GM21619 (cell line): ENCODE data around the gene DNAJC6.

Experiments used
- ATAC-seq: cut with Tn5 transposase; IDR thresholded peaks from one replicate; pipeline ENCODE4 v1.9.1; 2021; ENCODE audit not compliant: unreplicated experiment

Gene DNAJC6

DNA sequence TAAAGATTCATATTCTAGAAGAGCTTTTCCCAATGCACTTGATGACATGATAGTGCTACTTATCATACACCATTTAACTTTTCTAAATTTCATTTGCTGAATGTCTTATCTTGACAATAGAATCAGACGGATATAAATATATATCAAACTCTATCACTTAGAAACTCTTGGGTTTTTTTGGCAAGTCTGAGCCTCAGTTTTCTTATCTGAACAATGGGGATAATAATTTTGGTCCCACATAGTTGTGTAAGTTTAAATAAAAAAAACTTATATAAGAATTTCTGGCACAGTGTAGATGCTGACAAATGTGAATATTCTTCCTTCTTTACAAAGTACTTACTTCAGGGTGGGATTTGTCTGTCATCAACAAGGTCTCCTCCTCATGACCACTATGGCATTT is 89.7 kb downstream of the DNAJC6 start:
- ATAC-seq = no peak

DNA sequence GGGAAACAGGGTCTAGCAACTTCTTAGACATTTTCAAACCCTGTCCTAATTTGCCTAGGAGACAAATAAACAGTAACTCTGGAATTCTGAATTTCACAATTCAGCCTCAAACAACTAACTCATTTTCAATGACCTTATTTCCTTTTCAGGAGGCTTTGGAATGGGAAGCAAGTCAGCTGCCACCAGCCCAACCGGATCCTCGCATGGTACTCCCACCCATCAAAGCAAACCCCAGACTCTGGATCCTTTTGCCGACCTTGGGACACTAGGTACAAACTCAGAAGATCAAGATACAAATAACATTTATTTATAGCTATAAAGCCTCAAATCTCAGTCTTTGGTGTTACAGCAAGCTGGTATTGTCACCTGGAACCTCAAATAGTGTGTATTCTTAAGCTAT is 92.3 kb downstream of the DNAJC6 start:
- ATAC-seq = no peak

DNA sequence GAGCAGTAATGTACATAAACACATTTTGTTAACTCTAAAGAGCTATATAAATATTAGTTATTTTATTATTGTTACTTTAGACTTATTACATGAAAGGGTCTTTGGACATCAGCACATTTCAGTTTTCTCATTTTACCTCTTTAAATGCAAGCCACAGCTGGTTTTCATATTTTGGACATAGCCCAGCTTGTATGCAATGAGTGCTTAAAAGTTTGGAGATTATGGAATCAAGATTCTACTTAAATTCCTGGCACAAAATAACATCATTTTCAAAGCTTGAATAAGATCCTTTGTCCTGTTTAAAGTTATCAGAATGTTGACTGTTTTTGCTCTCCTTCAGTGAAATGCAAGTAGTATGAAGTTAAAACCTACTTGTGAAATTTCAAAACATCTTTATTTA is 95.6 kb downstream of the DNAJC6 start:
- ATAC-seq = no peak

DNA sequence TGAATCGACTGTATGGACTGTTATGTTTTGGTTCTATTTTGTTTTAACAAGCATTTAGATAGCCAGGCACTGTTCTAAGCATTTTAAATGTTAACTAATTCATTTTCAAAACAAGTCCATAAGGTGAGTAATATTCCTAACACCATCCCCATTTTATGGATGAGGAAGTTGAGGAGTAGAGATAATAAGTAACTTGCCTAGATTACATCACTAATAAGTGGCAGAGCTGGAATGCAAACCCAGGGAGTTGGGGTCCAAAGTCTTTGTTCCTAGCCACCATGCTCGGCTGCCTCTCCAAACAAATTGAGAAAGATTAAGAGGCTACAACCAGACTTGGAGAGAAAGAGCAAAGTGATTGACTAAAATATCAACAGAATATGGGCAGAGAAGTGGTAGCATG is 98.5 kb downstream of the DNAJC6 start:
- ATAC-seq = no peak

DNA sequence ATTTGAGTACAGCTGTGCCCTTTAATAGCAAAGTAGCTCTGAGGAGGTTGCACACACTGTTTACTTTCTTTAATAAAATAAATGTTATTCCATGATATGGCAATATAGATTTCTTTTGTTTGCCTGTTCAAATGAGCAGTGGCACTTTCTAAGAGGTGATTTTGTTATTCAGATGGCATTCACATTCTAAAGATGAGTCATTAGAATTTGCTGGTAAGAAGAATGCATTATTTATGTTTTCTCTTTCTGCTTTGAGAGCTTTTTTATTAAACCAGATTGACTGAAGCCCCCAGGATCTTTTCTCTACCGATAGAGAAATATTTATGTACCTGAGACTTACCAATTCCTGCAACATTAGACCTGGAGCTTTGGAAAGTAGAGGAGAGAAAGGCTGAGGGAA is 100.0 kb downstream of the DNAJC6 start:
- no peak for ATAC-seq

DNA sequence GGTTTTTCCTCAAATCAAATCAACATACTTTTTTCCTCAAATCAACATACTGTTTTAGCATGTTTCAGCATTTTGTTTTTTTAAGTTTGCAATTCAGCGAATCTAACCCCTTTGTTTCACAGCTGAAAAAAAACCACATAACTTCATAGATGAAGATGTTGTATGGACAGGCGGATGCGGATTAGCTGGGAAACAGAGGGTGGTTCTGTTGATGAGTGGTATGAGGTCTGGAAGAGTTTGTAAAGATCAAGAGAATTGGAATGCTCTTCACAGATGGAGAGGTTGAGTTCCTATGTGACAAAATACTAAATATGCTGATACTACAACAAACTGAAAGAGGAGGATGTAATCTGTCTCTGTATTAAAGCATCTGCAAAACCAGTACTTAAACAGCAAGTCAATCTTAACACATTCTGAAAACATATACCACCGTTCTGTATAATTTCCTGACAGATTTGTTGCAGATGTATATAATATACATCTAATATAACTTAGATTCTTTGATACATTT is 100.5 kb downstream of the DNAJC6 start:
- ATAC-seq = no peak

DNA sequence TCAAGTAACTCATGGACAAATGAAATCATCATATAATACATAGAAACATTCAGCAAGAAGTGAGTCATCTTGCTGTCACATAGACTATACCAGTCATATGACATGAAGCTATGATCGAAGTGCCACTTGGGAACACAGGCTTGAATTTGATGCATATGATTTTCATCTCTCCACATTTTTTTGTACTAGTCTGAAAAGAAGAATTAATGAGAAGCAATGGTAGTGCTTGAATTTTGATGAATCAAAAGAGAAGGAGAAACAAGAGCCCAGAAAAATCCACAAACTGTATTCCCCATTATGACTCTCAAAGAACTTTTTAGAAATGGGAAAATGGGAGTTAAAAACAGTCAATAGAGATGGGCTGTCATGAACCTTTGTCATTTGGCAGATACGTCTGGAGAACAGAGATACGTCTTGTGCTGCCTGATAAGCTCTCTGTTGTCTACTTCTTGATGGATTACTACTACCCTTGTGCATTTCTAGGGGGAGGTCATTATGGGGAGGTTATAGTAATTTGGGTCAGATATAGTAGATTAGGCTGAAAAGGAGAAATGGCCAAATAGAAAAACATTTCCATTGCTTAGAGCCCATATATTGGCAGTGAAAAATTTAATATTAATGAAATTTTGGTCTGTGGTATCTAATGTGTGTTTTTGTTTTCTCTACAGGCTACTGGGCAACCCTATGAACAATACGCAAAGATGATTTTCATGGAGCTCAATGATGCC is 103.1 kb downstream of the DNAJC6 start:
- no peak for ATAC-seq

DNA sequence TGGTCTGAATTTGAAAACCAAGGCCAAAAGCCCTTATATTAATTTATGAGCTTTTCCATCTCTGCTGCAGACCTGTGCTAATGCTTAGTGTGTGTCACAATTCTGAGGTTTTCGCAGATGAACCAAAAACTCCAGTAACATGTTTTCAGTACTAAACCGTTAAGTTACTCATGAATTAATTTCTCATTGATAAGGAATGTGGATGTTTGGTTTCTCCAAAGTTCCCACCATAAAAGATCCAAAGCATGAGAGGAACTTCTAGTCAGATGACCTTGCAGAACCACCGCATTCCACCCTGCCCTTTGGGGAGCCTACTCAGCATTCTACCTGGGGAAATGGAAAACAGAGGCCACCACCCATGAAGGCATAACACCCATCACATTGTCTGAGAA is 103.6 kb downstream of the DNAJC6 start:
- no peak for ATAC-seq

DNA sequence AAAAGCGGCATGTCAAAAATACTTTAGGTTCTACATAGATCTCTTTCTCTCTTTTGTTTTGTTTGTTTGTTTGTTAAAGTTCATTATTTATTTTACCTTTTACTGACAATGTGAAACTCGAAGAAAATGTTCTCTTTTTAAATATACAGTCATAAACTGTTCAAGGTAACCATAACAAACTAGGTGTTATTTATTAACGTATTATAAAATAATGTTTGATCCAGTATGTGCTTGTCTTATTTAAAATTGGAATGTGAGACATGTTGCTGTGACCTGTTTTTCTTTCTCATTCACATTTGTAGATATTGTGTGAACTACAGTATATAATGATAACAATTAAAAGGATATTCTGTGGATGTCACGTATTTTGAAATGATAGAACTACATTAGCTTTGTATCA is 105.2 kb downstream of the DNAJC6 start:
- ATAC-seq = no peak

DNA sequence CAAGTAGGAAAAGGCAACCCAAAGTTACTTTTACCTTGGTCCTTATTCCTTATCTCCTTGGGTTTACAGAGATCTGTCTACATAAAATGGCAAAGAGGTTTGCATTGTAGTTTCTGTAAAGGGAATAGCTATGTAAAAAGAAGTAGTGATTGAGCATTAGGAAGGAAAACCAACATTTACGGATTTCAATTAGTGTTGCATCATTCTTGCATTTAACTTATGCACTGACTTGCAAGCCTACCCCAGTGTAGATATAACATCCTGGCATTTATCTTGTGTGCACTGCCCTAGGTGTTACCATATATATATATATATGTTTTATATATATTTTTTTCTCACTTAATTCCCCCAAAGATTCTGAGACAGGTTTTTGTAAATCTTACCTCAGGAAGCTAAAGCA is 107.4 kb downstream of the DNAJC6 start:
- no peak for ATAC-seq

DNA sequence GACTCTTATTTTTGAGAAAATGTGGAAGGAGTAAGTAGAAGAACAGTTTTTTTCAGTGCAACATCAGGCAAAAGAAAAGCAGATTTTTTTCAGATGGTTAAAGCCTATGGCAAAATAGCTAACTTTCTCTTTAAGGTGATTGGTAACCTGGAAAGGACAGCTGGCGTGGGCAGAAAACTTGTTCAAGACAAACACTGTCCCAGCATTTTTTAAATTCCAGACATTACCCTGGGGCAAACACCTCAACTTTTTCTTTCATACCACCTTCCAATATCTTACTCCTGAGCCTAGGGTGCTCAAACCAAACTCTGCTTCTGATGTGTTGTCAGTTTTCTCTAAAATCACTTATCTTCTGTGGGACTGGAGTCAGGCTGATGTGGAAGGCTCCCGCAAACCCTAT is 108.4 kb downstream of the DNAJC6 start:
- no peak for ATAC-seq

DNA sequence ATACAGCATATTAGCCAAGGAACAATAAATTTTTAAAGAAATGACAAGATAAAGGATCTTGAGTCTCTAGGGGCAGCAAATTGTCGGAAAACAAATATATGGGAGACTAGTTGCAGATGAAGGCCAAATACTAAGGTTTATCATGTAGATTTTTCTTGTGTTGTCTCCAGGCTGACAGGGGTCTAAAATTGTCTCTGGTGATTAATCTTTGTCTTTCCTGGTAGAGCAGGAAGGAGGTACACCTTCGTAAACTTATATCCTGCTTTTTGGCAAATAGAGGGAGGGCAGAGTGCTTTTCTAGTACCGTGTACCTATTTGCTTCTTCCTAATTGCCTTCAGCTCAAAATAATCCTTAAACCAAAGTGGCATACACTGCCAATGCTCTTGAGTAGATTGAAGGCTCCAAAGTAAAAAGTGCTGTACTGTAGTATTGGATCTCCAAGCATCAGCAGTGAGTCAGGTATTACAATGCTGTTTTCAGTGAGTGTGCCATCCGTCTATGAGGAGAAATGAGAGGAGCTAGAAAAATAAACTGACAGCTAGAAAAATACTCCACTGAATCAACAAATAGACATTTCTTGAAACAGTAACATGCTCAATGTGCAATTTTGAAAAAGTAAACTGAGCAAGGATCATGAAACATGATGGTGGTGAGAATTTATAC is 109.3 kb downstream of the DNAJC6 start:
- ATAC-seq = no peak

DNA sequence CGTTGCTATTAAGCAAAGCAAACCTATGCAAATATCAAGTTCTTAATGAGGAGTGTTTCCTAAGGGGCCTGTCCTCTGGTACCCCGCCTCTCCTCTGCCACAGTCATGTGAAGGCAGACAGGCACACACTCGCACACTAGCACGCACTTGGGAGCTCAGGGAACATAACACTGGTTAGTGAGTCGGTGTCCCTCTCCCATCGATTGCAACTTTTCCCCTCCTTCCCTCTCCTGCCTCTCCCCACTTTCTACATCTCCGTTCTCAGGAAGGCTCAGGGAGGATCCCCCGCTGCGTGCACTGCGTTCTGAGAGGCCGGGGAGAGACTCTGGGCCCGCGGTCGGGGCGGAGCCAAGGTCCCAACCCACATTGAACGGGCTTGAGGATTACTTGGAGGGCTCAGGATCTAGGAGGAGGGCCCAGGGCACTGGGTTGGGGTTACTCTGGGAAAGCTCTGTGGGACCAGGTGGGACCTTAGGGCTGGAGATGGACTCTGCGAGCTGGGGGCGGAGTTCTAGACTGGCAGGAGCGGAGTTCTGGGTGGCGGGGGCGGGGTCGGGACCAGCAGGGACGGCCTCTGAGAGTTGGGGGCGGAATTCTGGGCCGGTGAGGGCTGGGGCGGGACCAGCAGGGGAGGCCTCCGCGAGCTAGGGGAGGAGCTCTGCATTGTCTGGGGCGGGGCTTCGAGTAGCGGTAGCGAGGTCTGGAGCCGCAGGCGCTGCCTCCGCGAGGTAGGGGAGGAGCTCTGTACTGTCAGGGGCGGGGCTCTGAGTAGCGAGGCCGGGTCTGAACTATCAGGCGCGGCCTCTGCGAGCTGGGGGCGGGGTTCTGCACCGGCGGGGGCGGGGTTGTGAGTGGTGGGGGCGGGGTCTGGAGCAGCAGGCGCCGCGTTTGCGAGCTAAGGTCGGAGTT is 110.6 kb downstream of the DNAJC6 start:
- peak; percentile 88 for ATAC-seq

DNA sequence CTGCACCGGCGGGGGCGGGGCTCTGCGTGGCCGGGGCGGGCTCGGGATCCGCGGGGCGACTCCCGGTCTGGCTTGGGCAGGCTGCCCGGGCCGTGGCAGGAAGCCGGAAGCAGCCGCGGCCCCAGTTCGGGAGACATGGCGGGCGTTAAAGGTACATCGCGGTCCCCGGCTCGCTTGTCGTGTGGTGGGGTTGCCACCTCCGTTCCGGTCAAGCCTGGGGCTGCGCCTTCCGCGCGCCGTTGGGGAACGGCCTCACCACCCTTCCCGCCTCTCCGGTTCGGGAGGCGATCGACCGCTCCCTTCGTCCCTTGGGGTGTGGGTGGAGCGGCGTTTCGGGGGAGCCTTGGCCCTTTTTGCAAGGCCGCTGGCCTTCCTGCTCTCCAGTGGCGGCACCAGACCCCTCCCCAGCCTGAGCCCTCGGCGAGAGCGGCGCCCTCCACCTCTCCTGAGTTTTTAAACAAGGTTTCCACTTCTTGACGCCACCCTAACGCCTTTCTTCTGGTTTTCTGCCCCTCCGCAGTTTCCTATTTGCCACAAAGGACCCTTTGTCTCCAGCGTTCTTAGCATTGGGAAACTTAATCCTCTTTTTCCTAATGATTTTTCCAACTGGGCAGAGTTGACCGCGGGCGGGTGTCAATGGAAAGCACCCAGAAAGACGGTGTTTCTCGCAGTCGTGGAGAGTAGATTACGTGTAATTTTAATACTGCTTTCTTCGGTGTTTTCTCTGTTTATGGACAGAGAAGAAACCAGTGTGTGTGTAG is 111.4 kb downstream of the DNAJC6 start, which contains the start of the genes LEPR and LEPROT:
TSS of gene LEPR (plus strand) at position 79 of the 761 bp plus-strand sequence. CDS start 144,898 bp downstream, outside the sequence.
TSS of gene LEPROT (plus strand) at position 79 of the 761 bp plus-strand sequence. CDS start at position 136, 57 bp downstream.
- ATAC-seq = peak; percentile 55

DNA sequence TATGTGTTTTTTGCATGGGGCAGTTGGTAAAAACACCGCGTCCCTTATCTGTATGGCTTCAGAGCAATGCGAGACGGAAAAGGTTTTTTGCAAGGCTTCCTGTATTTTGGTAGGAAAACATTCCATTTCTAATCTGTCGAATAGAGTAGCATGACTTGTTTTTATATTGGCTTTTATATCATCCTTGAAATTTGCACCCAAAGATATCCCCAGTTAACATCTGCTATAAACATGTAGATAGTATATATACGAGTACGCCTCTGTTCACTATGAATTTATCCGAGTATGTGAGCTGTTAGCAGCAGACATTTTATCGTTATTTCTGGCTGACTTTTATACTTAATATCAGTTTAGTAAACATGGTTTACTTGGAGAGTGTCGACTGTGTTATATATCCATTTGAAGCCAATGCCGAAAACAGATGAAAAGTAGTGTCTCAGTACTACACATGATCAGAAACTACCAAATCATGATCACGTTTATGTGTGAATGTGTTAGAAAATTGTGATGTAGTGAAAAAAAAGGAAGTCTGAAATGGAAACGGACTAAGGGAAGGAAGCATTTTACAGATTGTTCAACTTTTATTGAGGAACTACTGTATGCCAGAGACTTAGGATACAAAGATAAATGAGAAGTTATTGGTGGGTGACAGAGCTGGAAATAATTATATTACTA is 112.1 kb downstream of the DNAJC6 start:
- no peak for ATAC-seq

DNA sequence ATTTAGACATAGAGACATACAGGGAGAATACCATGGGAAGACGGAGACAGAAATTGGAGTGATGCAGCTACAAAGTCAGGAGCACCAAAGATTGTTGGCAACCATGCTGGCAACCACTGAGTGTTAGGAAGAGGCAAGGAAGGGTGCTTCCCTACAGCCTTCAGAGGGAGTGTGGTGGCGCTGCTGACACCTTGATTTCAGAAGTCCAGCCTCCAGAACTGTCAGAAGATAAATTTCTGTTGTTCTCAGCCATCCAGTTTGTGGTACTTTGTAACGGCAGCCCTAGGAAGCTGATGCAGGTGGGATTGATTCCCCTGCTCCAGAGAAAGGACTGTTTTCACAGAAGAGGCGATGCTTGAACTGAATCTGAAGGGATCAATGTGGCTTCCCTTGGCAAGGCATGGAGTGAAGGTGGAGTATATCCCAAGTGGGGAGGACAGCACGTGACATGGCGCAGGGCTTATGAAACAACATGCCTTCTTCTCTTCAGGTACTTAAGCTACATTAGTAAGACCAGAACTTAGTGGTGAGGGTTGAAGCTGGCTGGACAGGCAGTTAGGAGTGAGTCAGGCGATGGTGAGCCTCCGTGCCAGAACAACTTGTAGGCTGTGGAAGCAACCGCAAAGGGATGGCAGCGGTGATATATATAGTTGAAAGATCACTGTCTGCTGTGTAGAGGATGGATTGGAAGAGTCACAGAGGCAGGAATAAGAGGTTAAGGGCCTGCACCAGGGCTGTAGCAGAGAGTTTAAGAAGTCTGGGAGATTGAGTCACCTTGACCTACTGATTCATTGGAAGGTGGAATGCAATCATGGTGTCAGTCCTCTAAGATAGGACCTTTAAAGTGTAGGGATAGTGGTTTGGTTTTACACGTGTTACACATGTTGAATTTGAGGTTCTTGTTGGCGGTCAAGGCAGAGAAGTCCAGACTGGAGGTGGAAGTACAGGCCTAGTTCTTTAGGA is 113.2 kb downstream of the DNAJC6 start:
- no peak for ATAC-seq

DNA sequence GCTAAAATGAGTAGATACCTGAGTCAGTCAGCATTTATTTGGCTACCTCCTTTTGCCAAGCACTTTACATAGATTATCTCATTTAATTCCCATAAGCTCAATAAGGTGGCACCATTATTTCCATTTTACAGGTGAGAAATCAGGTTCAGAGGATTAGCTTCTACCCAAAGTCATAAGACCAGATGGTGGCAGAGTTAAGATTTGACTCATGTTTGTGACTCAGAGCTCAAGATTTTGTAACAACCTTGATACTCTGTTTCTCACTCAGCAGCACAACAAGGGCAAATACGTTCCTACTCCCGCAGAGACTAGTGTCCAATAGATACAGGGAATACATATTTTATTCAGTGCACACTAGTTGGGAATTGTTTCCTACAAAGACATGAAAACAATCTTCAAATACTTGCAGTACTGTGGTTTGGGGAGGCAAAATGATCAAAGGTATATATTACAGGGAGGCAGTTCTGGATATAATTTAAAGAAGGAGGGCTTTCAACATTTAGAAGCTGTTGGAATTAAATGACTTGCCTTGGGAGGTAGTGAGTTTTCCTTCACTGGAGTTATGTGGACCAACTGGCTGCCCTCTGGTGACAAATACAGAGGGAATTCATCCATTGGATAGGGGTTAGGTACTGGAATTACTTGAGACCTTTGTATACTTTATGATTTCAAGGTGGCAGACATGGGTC is 114.7 kb downstream of the DNAJC6 start:
- ATAC-seq = no peak

DNA sequence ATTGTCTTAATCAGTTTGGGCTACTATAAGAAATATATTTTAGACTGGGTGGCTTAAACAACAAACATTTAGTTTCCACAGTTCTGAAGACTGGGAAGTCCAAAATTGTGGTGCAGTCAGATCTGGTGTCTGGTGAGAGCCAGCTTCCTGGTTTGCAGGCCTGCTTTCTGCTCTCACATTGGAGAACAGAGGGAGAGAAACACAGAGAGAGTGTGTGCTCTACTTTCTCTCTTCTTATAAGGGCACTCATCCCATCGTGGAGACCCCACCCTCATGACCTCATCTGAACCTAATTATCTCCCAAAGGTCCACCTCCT is 115.2 kb downstream of the DNAJC6 start:
- ATAC-seq = no peak
